Measurements from ENCODE around the gene SH2D6. TPM values are rescaled to one million over a fixed set of nuclear protein-coding genes. Genes with fewer than 3 reads are reported as not detected.

Gene SH2D6
- polyA plus RNA-seq, 1 donor from 2014 or later: not detected

DNA sequence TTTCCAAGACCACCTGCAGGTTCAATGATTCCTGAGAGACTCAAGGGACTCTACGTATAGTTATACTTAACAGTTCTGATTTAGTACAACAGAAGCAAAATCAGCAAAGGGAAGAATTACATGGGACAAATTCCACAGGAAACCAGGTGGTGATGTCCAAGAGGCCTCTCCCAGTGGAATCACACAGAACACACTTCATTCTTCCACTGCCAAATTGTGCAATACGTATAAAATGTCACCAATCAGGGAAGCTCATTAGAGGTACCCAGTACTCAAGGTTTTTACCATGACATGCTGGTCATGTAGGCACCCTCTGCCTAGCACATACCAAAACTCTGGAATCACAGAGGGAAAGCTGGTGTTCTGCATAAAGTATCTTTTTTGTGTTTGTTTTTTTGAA is 30.8 kb upstream of the SH2D6 start (continued):
- no peak for TF ChIP-seq TAF1 (IDR thresholded peaks at IDR 0.05; ENCODE audit: low read depth)

DNA sequence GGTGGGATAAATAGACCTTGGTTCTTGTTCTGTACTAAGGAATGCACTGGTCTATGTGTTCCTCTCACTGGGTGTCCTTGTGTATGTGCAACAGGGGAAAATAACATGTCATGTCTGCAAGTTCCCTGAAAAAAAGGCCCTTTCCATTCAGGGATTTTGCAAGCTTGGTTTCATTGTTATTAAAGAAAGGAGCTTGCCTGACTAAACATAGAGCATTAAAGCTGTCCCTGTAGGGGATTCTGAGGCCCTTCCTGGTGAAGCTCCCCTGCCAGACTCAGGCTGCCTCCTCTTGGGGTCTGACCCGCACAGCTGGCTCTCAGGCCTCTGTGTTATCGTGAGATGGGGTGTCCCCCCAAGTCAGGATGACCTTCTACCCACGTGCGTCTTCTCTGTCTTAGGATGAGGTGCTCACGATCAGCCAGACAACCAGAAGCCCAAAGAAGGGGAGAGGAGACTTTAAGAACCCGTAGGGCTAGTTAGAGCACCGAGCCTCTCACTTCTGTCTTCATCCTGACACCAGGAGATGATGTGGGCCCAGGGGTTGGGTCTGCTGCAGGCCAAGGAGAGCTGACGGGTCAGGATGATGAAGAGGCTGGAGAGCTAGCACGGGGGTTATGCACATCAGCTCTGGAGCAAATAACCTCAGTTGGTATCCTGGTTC is 29.5 kb upstream of the SH2D6 start:
- H3K79me2 ChIP-seq (replicated peaks; ENCODE audit: insufficient read depth, low read length): no peaks in the 10 kb centered on the region
- no peaks in the 10 kb centered on the region for H3F3A ChIP-seq (ENCODE audit: insufficient read depth, low read length, poor library complexity, severe bottlenecking)
- no peak overlapping the region for H2AFZ ChIP-seq (ENCODE audit: low read depth, low read length)
- H4K20me1 ChIP-seq (ENCODE audit: insufficient read depth): no peaks in the 10 kb centered on the region
- no peaks in the 10 kb centered on the region for H3K9me3 ChIP-seq (ENCODE audit: low read length)
- no peak overlapping the region for H3K4me3 ChIP-seq (ENCODE audit: low read length)
- H3K9me2 ChIP-seq (ENCODE audit: insufficient read depth, low read length): no peaks in the 10 kb centered on the region
- no peaks in the 10 kb centered on the region for H3K27me3 ChIP-seq (ENCODE audit: insufficient read depth, low read depth, low read length)
- TF ChIP-seq MXI1 (conservative IDR thresholded peaks at IDR 0.05; ENCODE audit: poor library complexity, severe bottlenecking) (no peak), TAF1 (IDR thresholded peaks at IDR 0.05; ENCODE audit: low read depth) (no peak), POLR2AphosphoS5 (IDR thresholded peaks at IDR 0.05) (no peak), RAD21 (conservative IDR thresholded peaks at IDR 0.05) (no peak), SMC3 (conservative IDR thresholded peaks at IDR 0.05; ENCODE audit: poor library complexity) (no peak), EP300 (conservative IDR thresholded peaks at IDR 0.05; ENCODE audit: poor library complexity, severe bottlenecking) (no peak), EZH2 (IDR thresholded peaks at IDR 0.05; ENCODE audit: borderline replicate concordance, insufficient read depth, low read length, poor library complexity, severe bottlenecking) (no peak)
- TF ChIP-seq, protein P1, sequence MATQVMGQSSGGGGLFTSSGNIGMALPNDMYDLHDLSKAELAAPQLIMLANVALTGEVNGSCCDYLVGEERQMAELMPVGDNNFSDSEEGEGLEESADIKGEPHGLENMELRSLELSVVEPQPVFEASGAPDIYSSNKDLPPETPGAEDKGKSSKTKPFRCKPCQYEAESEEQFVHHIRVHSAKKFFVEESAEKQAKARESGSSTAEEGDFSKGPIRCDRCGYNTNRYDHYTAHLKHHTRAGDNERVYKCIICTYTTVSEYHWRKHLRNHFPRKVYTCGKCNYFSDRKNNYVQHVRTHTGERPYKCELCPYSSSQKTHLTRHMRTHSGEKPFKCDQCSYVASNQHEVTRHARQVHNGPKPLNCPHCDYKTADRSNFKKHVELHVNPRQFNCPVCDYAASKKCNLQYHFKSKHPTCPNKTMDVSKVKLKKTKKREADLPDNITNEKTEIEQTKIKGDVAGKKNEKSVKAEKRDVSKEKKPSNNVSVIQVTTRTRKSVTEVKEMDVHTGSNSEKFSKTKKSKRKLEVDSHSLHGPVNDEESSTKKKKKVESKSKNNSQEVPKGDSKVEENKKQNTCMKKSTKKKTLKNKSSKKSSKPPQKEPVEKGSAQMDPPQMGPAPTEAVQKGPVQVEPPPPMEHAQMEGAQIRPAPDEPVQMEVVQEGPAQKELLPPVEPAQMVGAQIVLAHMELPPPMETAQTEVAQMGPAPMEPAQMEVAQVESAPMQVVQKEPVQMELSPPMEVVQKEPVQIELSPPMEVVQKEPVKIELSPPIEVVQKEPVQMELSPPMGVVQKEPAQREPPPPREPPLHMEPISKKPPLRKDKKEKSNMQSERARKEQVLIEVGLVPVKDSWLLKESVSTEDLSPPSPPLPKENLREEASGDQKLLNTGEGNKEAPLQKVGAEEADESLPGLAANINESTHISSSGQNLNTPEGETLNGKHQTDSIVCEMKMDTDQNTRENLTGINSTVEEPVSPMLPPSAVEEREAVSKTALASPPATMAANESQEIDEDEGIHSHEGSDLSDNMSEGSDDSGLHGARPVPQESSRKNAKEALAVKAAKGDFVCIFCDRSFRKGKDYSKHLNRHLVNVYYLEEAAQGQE (IDR thresholded peaks at IDR 0.05; ENCODE audit: borderline replicate concordance): no peak
- TF ChIP-seq, protein P2, sequence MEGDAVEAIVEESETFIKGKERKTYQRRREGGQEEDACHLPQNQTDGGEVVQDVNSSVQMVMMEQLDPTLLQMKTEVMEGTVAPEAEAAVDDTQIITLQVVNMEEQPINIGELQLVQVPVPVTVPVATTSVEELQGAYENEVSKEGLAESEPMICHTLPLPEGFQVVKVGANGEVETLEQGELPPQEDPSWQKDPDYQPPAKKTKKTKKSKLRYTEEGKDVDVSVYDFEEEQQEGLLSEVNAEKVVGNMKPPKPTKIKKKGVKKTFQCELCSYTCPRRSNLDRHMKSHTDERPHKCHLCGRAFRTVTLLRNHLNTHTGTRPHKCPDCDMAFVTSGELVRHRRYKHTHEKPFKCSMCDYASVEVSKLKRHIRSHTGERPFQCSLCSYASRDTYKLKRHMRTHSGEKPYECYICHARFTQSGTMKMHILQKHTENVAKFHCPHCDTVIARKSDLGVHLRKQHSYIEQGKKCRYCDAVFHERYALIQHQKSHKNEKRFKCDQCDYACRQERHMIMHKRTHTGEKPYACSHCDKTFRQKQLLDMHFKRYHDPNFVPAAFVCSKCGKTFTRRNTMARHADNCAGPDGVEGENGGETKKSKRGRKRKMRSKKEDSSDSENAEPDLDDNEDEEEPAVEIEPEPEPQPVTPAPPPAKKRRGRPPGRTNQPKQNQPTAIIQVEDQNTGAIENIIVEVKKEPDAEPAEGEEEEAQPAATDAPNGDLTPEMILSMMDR (IDR thresholded peaks at IDR 0.05; ENCODE audit: poor library complexity, severe bottlenecking): no peak
- H3K36me3 ChIP-seq (ENCODE audit: insufficient read depth, low read length): no peaks in the 10 kb centered on the region
- H3K9ac ChIP-seq (ENCODE audit: low read length): no peak overlapping the region
- no peak overlapping the region for H3K27ac ChIP-seq (ENCODE audit: low read length)
- no peak overlapping the region for H3K4me2 ChIP-seq (ENCODE audit: low read length)

DNA sequence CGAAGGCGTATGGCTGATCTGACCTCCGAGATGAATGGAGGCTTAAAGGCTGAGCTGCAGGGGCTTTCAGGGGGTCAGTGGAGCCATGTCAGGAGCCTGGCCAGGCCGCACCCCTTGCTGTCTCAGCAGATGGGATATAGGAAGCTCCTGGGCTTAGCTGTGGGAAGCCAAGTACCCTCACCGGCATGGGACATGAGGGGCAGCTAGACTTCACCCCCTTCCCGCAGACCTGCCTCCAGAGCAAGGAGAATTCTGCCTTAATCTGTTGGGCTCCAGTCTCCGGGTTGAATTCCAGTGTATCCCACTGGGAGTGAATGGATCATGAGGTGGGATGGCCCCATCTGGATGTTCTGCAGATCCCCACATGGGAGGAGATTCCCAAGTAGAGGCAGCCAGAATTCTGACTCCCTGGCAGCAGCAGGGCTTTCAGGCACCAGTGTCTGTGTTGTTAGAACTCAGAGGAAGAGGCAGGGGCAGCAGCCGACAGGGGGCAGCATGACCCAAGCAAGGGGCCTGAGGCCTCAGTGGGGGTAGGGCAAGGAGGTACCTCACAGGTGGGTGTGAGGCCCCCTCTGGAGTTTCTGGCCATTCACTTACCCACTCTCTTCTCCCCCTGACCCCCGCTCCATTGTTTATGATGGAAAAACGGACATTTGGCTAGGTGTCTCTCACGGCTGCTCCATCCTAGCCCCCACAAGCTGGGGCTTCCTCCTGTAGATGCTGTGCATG is 27.4 kb upstream of the SH2D6 start:
- H3K9ac ChIP-seq (ENCODE audit: low read length): no peak overlapping the region
- H3K9me2 ChIP-seq (ENCODE audit: insufficient read depth, low read length): no peaks in the 10 kb centered on the region
- no peaks in the 10 kb centered on the region for H3K36me3 ChIP-seq (ENCODE audit: insufficient read depth, low read length)
- H2AFZ ChIP-seq (ENCODE audit: low read depth, low read length): no peak overlapping the region
- H3K9me3 ChIP-seq (ENCODE audit: low read length): no peaks in the 10 kb centered on the region
- no peaks in the 10 kb centered on the region for H3K79me2 ChIP-seq (replicated peaks; ENCODE audit: insufficient read depth, low read length)
- H4K20me1 ChIP-seq (ENCODE audit: insufficient read depth): no peaks in the 10 kb centered on the region
- no peak overlapping the region for H3K4me2 ChIP-seq (ENCODE audit: low read length)
- H3K27me3 ChIP-seq (ENCODE audit: insufficient read depth, low read depth, low read length): no peaks in the 10 kb centered on the region
- TF ChIP-seq RAD21 (conservative IDR thresholded peaks at IDR 0.05) (peak; percentile 12), EP300 (conservative IDR thresholded peaks at IDR 0.05; ENCODE audit: poor library complexity, severe bottlenecking) (no peak)
- H3F3A ChIP-seq (ENCODE audit: insufficient read depth, low read length, poor library complexity, severe bottlenecking): no peaks in the 10 kb centered on the region
- H3K27ac ChIP-seq (ENCODE audit: low read length): no peak overlapping the region
- no peak overlapping the region for H3K4me3 ChIP-seq (ENCODE audit: low read length)
